ENCODE data around the gene ASCC1. TPM values are rescaled to one million over a fixed set of nuclear protein-coding genes. Genes with fewer than 3 reads are reported as not detected.

Gene ASCC1
- total RNA-seq, 4 donors from 2014 or later, result 18.7 to 28.4 (median 24.7) TPM

- WGBS, 2 donors, result 93 to 100% methylated on average over 1 of the region's 1 CpG
- peaks cover 5 to 99% (median 7%) of the 10 kb centered on the region in 3 donors for H3K36me3 ChIP-seq
- no peak for DNase-seq
- H3K27ac ChIP-seq, result no peak overlapping the region
- TF ChIP-seq, protein P1, sequence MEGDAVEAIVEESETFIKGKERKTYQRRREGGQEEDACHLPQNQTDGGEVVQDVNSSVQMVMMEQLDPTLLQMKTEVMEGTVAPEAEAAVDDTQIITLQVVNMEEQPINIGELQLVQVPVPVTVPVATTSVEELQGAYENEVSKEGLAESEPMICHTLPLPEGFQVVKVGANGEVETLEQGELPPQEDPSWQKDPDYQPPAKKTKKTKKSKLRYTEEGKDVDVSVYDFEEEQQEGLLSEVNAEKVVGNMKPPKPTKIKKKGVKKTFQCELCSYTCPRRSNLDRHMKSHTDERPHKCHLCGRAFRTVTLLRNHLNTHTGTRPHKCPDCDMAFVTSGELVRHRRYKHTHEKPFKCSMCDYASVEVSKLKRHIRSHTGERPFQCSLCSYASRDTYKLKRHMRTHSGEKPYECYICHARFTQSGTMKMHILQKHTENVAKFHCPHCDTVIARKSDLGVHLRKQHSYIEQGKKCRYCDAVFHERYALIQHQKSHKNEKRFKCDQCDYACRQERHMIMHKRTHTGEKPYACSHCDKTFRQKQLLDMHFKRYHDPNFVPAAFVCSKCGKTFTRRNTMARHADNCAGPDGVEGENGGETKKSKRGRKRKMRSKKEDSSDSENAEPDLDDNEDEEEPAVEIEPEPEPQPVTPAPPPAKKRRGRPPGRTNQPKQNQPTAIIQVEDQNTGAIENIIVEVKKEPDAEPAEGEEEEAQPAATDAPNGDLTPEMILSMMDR (IDR thresholded peaks at IDR 0.05), result no peak
- no peak for TF ChIP-seq POLR2A (IDR thresholded peaks at IDR 0.05)
- no peaks in the 10 kb centered on the region for H3K9me3 ChIP-seq
- intact Hi-C loops (cut with DNase I), result no loop called here
- no peak overlapping the region for H3K4me3 ChIP-seq
- no peaks in the 10 kb centered on the region for H3K4me1 ChIP-seq
- H3K27me3 ChIP-seq, result no peaks in the 10 kb centered on the region
Observed at GRCh38 chr10:72204724-72205123, 11.4 kb downstream of the ASCC1 start.

GRCh38 chr10:72204296-72204695 is 11.8 kb downstream of the ASCC1 start:
- Histone ChIP-seq H3K9me3 (no peaks in the 10 kb centered on the region), H3K4me3 (no peak overlapping the region), H3K27me3 (no peaks in the 10 kb centered on the region), H3K4me1 (no peaks in the 10 kb centered on the region), H3K36me3 (peaks cover 3 to 99% (median 5%) of the 10 kb centered on the region in 3 donors), H3K27ac (no peak overlapping the region)
- DNase-seq, result no peak
- WGBS, 2 donors, result 88 to 89% methylated on average over 9 of the region's 9 CpGs
- intact Hi-C loops (cut with DNase I), result no loop called here
- TF ChIP-seq, protein P1 (IDR thresholded peaks at IDR 0.05), result no peak
- no peak for TF ChIP-seq POLR2A (IDR thresholded peaks at IDR 0.05)

DNA sequence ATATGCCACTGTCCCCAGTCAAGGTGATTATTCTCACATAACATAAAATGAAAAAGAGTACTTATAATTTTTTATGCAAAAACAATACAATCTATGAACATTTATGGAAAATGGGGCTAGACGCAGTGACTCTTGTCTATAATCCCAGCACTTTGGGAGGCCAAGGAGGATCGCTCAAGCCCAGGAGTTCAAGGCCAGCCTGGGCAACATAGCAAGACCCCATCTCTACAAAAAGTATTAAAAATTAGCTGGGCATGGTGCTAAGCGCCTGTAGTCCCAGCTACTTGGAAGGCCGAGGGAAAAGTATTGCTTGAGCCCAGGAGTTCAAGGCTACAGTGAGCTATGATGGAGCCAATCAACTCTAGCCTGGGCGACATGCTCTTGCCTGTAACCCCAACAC is 14.8 kb downstream of the ASCC1 start:
- no peak for DNase-seq
- TF ChIP-seq, protein P1 (IDR thresholded peaks at IDR 0.05), result no peak
- no peak for TF ChIP-seq POLR2A (IDR thresholded peaks at IDR 0.05)
- Histone ChIP-seq H3K9me3 (no peaks in the 10 kb centered on the region), H3K4me3 (no peak overlapping the region), H3K27ac (no peak overlapping the region), H3K36me3 (peaks cover 0 to 91% (median 2%) of the 10 kb centered on the region in 3 donors), H3K4me1 (no peaks in the 10 kb centered on the region), H3K27me3 (no peaks in the 10 kb centered on the region)
- intact Hi-C loops (cut with DNase I), result no loop called here
- 94 to 99% methylated on average over 5 of the region's 5 CpGs for WGBS, 2 donors

DNA sequence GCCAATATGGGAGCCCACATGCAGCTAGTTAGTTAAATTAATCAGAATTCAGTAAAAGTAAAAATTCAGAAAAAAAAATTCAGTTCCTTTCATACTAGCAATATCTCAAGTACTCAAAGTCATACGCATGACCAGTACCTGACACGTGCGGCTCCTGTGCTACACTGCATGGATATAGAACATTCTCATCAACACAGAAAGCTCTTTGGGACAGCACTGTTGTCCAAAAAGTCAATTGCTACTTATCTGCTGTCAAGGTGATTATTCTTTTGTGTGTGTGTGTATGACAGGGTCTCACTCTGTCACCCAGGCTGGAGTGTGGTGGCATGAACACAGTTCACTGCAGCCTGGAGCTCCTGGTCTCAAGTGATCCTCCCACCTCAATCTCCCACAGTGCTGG is 15.2 kb downstream of the ASCC1 start:
- DNase-seq, result no peak
- H3K36me3 ChIP-seq, result peaks cover 0 to 91% (median 6%) of the 10 kb centered on the region in 3 donors

GRCh38 chr10:72194949-72195348 is 21.1 kb downstream of the ASCC1 start:
- no peak for DNase-seq
- Histone ChIP-seq H3K9me3 (no peaks in the 10 kb centered on the region), H3K27ac (no peak overlapping the region), H3K36me3 (peaks cover 0 to 86% (median 7%) of the 10 kb centered on the region in 3 donors), H3K4me1 (no peaks in the 10 kb centered on the region), H3K27me3 (no peaks in the 10 kb centered on the region), H3K4me3 (no peak overlapping the region)
- TF ChIP-seq, protein P1 (IDR thresholded peaks at IDR 0.05), result no peak
- TF ChIP-seq POLR2A (IDR thresholded peaks at IDR 0.05), result no peak
- 90 to 98% methylated on average over 2 of the region's 2 CpGs for WGBS, 2 donors
- intact Hi-C loops (cut with DNase I), result no loop called here

More for the DNA sequence above, 15.2 kb downstream of the ASCC1 start:
- no peaks in the 10 kb centered on the region for H3K9me3 ChIP-seq
- H3K4me1 ChIP-seq, result no peaks in the 10 kb centered on the region
- no peaks in the 10 kb centered on the region for H3K27me3 ChIP-seq
- H3K4me3 ChIP-seq, result no peak overlapping the region
- H3K27ac ChIP-seq, result no peak overlapping the region
- intact Hi-C loops (cut with DNase I), result no loop called here
- TF ChIP-seq POLR2A (IDR thresholded peaks at IDR 0.05), result no peak
- TF ChIP-seq, protein P1 (IDR thresholded peaks at IDR 0.05), result no peak
- WGBS, 2 donors, result 96 to 98% methylated on average over 3 of the region's 3 CpGs
